ENCODE results near the gene GTSF1L. TPM values are rescaled to one million over a fixed set of nuclear protein-coding genes. Genes with fewer than 3 reads are reported as not detected.

The GTSF1L gene
- total and polyA plus RNA-seq, 2 of the 4 experiments (the other 2 are of a cell fraction): not detected

- Histone ChIP-seq H3K27ac (ENCODE audit: insufficient read depth, low read length) (no peak overlapping the region), H3K9me3 (ENCODE audit: control insufficient read depth, insufficient read depth, low read length) (no peaks in the 10 kb centered on the region), H2BK20ac (ENCODE audit: low read depth, low read length) (no peak overlapping the region), H2BK5ac (ENCODE audit: low read depth, low read length, poor library complexity, severe bottlenecking) (no peak overlapping the region), H3K27me3 (ENCODE audit: control insufficient read depth, insufficient read depth, low read length) (no peaks in the 10 kb centered on the region), H3K14ac (replicated peaks; ENCODE audit: low read depth, low read length) (no peak overlapping the region), H3K4me2 (ENCODE audit: low read depth, low read length) (no peak overlapping the region), H4K5ac (ENCODE audit: low read depth, low read length) (no peak overlapping the region), H2AK9ac (replicated peaks; ENCODE audit: low read depth, low read length, poor library complexity) (no peak overlapping the region), H3K9me1 (ENCODE audit: insufficient read depth, low read length) (0 out of 2 replicates have a peak, but pooled peaks cover 3% of the 10 kb centered on the region), H3K79me1 (ENCODE audit: low read depth in 1 of 2, low read length in 2 of 2) (peaks cover 4 to 21% of the 10 kb centered on the region in 2 experiments), H2BK120ac (ENCODE audit: low read depth, low read length) (no peak overlapping the region), H2AFZ (replicated peaks; ENCODE audit: low read length, poor library complexity) (no peak overlapping the region), H4K91ac (ENCODE audit: insufficient read depth, low read depth, low read length) (no peak overlapping the region), H3K18ac (ENCODE audit: low read depth, low read length) (no peak overlapping the region), H3K36me3 (ENCODE audit: control insufficient read depth, insufficient read depth, low read length) (no peaks in the 10 kb centered on the region), H3K56ac (ENCODE audit: extremely low read depth, insufficient read depth, low read length) (no peak overlapping the region), H3K4me1 (ENCODE audit: control insufficient read depth, insufficient read depth, low read length) (no peaks in the 10 kb centered on the region), H4K20me1 (ENCODE audit: insufficient read depth, low read length) (no peaks in the 10 kb centered on the region; the same call in 1 of the 2 replicates), H2AK5ac (ENCODE audit: low read depth, low read length) (no peak overlapping the region), H3K4ac (ENCODE audit: low read depth, low read length) (no peak overlapping the region), H3K4me3 (ENCODE audit: insufficient read depth, low read depth, low read length) (no peak overlapping the region), H3K23ac (ENCODE audit: low read depth, low read length) (no peak overlapping the region), H4K8ac (ENCODE audit: low read depth in 2 of 2, low read length in 2 of 2) (no peak overlapping the region), H2BK15ac (ENCODE audit: low read depth, low read length) (no peak overlapping the region), H3K9ac (ENCODE audit: low read depth, low read length) (no peak overlapping the region)
- DNase-seq: no peak
- no peak for ATAC-seq (ENCODE audit: low read depth)
- in situ Hi-C loops (cut with MboI; ENCODE audit: low sequenced_read_pairs) (no loop called here), dilution Hi-C loops (cut with HindIII; ENCODE audit: low sequenced_read_pairs, unreplicated experiment) (no loop called here), intact Hi-C loops (cut with micrococcal nuclease) (no loop called here)
- WGBS, 2 experiments (ENCODE audit: extremely low coverage in 2 of 2, insufficient read length in 1 of 2): 100% methylated on average over 1 of the region's 5 CpGs; no CpG with 5 or more reads in 1 of the 2 experiments
- BruUV-seq (replicated peaks): no TSS peak
- CTCF ChIA-PET: no interaction called here
- no peak for TF ChIP-seq MAFK (IDR thresholded peaks at IDR 0.05; ENCODE audit: low read depth, low read length)
- TF ChIP-seq BHLHE40 (IDR thresholded peaks at IDR 0.05; ENCODE audit: low read depth, low read length): no peak
- no peak for TF ChIP-seq FOS (IDR thresholded peaks at IDR 0.05; ENCODE audit: low read depth, low read length)
- no peak for TF ChIP-seq CHD1 (IDR thresholded peaks at IDR 0.05; ENCODE audit: low read depth, low read length)
- no peak for TF ChIP-seq MAZ (IDR thresholded peaks at IDR 0.05; ENCODE audit: borderline replicate concordance, low read depth, low read length)
- TF ChIP-seq NFE2L2 (IDR thresholded peaks at IDR 0.05; ENCODE audit: low read depth, low read length): no peak
- TF ChIP-seq CTCF (conservative IDR thresholded peaks at IDR 0.05; ENCODE audit: low read depth, low read length): no peak
- no peak for TF ChIP-seq RCOR1 (IDR thresholded peaks at IDR 0.05; ENCODE audit: insufficient replicate concordance, low read length)
- no peak for TF ChIP-seq RAD21 (IDR thresholded peaks at IDR 0.05; ENCODE audit: low read length)
- TF ChIP-seq ELK1 (IDR thresholded peaks at IDR 0.05; ENCODE audit: borderline replicate concordance, low read depth, low read length): no peak
- TF ChIP-seq RFX5 (IDR thresholded peaks at IDR 0.05; ENCODE audit: low read depth, low read length): no peak
- POLR2A ChIA-PET (ENCODE audit: unreplicated experiment): no interaction called here
Observed at GRCh38 chr20:43676368-43676767, 50.4 kb downstream of the GTSF1L start.

All from IMR-90 (cell line).